K562 (cell line): ENCODE measurements around the gene LRRC57. TPM values are rescaled to one million over a fixed set of nuclear protein-coding genes. Genes with fewer than 3 reads are reported as not detected.
A peak's percentile ranks its signal among the peaks of the same experiment; 100 is the strongest.

Experiments
- CBX1 ChIP-seq: sonication (generic); IDR thresholded peaks from 2 replicates; pipeline ENCODE4 v1.6.1; 2016; ENCODE audit warnings: antibody characterized with exemption, low read depth, mild to moderate bottlenecking
- COPS2 ChIP-seq: fragments of 450-650 bp; conservative IDR thresholded peaks from 2 replicates; pipeline ENCODE4 v1.6.1; 2016; ENCODE audit warnings: mild to moderate bottlenecking, moderate library complexity
- MTA2 ChIP-seq: fragments of 450-650 bp; IDR thresholded peaks from 2 replicates; pipeline ENCODE4 v1.6.1; 2016; ENCODE audit warnings: low read depth
- MXI1 ChIP-seq: IDR thresholded peaks from 2 replicates; pipeline ENCODE4 v1.6.1; 2011; ENCODE audit warnings: low read depth, mild to moderate bottlenecking, improper control_type of control experiment, low read length
- POLR2A ChIP-seq: fragments of 450-650 bp; conservative IDR thresholded peaks from 2 replicates; pipeline ENCODE4 v1.6.1; 2016
- SREBF1 ChIP-seq: fragments of 150-350 bp; IDR thresholded peaks from 2 replicates; pipeline ENCODE4 v1.6.1; 2014; ENCODE audit warnings: antibody characterized with exemption, low read depth, low read length, borderline replicate concordance
- SRF ChIP-seq, 2 experiments: fragments of 250-450, 450-650 bp in 1 of 2; sonication (Bioruptor Pico) in 1 of 2; sonication (generic) in 1 of 2; formaldehyde crosslinking; IDR thresholded peaks; 2 replicates each; pipeline versions ENCODE4 v1.5.0 to v1.5.1; 2020 to 2022; ENCODE audit warnings: mild to moderate bottlenecking in 1 of 2, missing genetic modification reagents in 1 of 2
- ZNF12 ChIP-seq: sonication (generic); formaldehyde crosslinking; IDR thresholded peaks from 2 replicates; pipeline ENCODE4 v1.4.0; 2020; ENCODE audit warnings: mild to moderate bottlenecking, missing genetic modification reagents
- ZNF175 ChIP-seq: fragments of 200-800 bp; sonication (Bioruptor generic); IDR thresholded peaks from 2 replicates; pipeline ENCODE4 v1.6.1; 2016; ENCODE audit warnings: low read depth, mild to moderate bottlenecking, missing genetic modification characterization, missing compliant biosample characterization
- ZNF77 ChIP-seq: fragments of 250-450 bp; sonication (Bioruptor Pico); IDR thresholded peaks from 2 replicates; pipeline ENCODE4 v1.5.0; 2020
- polyA plus RNA-seq, 8 experiments: library from polyadenylated mRNA; depleted of rRNA in 4 of 8; stranded (reverse) in 5 of 8; unstranded in 3 of 8; fragments of >200 nt; fragmentation: Nextera tagmentation in 2 of 8; fragmentation: Illumina TruSeq in 1 of 8; extraction: Ambion mirVana in 2 of 8; extraction: Trizol in 1 of 8; gene quantifications; 2 replicates each; pipeline versions ENCODE4 v1.2.1 to v1.2.3, GENCODE V29; 2011 to 2014; ENCODE audit warnings: inconsistent platforms in 1 of 8, missing spikeins in 1 of 8
- total RNA-seq, 7 experiments: library from RNA; depleted of rRNA in 6 of 7; stranded (reverse); fragments of >200 nt in 6 of 7; fragmentation: Illumina TruSeq in 2 of 7; extraction: Trizol in 2 of 7; gene quantifications; 2 replicates each; pipeline versions ENCODE4 v1.2.1 to v1.2.3, GENCODE V29; 2011 to 2021; ENCODE audit warnings: low replicate concordance in 1 of 7
- TF ChIP-seq, protein P1 (sequence below): fragments of 200-400 bp; formaldehyde crosslinking; IDR thresholded peaks from 2 replicates; pipeline ENCODE4 v1.6.1; 2017; ENCODE audit warnings: mild to moderate bottlenecking, low read depth, low read length, moderate library complexity
- TF ChIP-seq, protein P2 (sequence below): fragments of 250-450 bp; sonication (Bioruptor Pico); IDR thresholded peaks from 2 replicates; pipeline ENCODE4 v1.4.0; 2020
- TF ChIP-seq, protein P3 (sequence below): fragments of 250-450 bp; sonication (Bioruptor Pico); IDR thresholded peaks from 2 replicates; pipeline ENCODE4 v1.6.1; 2021; ENCODE audit warnings: mild to moderate bottlenecking
- TF ChIP-seq, protein P4 (sequence below): IDR thresholded peaks from 2 replicates; pipeline ENCODE4 v1.6.1; 2011; ENCODE audit warnings: borderline replicate concordance, low read depth, mild to moderate bottlenecking, moderate library complexity, low read length; ENCODE audit not compliant: insufficient read depth, poor library complexity, severe bottlenecking

The LRRC57 gene
- total and polyA plus RNA-seq, 9 of the 15 experiments (the other 6 are each of a cell fraction or from before 2014, with no cell fraction given): 3.9 to 20.4 (median 14.8) TPM

DNA sequence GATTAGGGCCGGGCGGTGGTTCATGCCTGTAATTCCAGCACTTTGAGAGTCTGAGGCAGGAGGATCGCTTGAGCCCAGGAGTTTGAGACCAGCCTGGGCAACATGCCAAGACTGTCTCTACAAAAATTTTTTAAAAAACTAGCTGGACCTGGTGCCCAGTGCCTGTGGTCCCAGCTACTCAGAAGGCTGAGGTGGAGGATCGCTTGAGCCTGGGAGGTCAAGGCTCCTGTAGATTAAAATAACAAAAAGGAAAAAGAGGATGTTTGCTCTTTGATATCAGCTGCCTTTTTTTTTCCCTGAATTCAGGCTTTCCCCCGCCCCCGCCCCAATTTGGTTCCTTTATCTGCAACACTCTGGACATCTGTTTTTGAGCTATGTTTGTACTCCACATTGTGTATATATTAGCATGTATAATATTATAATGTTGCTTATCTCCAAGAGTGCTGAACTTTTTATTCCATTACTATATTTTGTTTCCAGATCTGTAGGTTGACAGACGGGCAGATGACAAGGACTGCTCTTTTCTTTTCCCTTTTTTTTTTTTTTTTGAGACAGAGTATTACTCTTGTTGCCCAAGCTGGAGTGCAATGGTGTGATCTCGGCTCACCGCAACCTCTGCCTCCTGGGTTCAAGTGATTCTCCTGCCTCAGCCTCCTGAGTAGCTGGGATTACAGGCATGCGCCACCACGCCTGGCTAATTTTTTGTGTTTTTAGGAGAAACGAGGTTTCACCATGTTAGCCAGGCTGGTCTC lies 48.6 kb downstream of the LRRC57 start (continued):
- TF ChIP-seq CBX1: no peak
- TF ChIP-seq, protein P1, sequence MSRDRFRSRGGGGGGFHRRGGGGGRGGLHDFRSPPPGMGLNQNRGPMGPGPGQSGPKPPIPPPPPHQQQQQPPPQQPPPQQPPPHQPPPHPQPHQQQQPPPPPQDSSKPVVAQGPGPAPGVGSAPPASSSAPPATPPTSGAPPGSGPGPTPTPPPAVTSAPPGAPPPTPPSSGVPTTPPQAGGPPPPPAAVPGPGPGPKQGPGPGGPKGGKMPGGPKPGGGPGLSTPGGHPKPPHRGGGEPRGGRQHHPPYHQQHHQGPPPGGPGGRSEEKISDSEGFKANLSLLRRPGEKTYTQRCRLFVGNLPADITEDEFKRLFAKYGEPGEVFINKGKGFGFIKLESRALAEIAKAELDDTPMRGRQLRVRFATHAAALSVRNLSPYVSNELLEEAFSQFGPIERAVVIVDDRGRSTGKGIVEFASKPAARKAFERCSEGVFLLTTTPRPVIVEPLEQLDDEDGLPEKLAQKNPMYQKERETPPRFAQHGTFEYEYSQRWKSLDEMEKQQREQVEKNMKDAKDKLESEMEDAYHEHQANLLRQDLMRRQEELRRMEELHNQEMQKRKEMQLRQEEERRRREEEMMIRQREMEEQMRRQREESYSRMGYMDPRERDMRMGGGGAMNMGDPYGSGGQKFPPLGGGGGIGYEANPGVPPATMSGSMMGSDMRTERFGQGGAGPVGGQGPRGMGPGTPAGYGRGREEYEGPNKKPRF: no peak
- TF ChIP-seq, protein P2, sequence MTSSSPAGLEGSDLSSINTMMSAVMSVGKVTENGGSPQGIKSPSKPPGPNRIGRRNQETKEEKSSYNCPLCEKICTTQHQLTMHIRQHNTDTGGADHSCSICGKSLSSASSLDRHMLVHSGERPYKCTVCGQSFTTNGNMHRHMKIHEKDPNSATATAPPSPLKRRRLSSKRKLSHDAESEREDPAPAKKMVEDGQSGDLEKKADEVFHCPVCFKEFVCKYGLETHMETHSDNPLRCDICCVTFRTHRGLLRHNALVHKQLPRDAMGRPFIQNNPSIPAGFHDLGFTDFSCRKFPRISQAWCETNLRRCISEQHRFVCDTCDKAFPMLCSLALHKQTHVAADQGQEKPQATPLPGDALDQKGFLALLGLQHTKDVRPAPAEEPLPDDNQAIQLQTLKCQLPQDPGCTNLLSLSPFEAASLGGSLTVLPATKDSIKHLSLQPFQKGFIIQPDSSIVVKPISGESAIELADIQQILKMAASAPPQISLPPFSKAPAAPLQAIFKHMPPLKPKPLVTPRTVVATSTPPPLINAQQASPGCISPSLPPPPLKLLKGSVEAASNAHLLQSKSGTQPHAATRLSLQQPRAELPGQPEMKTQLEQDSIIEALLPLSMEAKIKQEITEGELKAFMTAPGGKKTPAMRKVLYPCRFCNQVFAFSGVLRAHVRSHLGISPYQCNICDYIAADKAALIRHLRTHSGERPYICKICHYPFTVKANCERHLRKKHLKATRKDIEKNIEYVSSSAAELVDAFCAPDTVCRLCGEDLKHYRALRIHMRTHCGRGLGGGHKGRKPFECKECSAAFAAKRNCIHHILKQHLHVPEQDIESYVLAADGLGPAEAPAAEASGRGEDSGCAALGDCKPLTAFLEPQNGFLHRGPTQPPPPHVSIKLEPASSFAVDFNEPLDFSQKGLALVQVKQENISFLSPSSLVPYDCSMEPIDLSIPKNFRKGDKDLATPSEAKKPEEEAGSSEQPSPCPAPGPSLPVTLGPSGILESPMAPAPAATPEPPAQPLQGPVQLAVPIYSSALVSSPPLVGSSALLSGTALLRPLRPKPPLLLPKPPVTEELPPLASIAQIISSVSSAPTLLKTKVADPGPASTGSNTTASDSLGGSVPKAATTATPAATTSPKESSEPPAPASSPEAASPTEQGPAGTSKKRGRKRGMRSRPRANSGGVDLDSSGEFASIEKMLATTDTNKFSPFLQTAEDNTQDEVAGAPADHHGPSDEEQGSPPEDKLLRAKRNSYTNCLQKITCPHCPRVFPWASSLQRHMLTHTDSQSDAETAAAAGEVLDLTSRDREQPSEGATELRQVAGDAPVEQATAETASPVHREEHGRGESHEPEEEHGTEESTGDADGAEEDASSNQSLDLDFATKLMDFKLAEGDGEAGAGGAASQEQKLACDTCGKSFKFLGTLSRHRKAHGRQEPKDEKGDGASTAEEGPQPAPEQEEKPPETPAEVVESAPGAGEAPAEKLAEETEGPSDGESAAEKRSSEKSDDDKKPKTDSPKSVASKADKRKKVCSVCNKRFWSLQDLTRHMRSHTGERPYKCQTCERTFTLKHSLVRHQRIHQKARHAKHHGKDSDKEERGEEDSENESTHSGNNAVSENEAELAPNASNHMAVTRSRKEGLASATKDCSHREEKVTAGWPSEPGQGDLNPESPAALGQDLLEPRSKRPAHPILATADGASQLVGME: no peak
- TF ChIP-seq, protein P3, sequence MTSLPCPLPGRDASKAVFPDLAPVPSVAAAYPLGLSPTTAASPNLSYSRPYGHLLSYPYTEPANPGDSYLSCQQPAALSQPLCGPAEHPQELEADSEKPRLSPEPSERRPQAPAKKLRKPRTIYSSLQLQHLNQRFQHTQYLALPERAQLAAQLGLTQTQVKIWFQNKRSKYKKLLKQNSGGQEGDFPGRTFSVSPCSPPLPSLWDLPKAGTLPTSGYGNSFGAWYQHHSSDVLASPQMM (CRISPR knock-in tag): no peak
- TF ChIP-seq MTA2: peak; percentile 63
- TF ChIP-seq POLR2A: no peak
- no peak for TF ChIP-seq ZNF175
- TF ChIP-seq ZNF12 (CRISPR knock-in tag): no peak
- TF ChIP-seq, protein P4, sequence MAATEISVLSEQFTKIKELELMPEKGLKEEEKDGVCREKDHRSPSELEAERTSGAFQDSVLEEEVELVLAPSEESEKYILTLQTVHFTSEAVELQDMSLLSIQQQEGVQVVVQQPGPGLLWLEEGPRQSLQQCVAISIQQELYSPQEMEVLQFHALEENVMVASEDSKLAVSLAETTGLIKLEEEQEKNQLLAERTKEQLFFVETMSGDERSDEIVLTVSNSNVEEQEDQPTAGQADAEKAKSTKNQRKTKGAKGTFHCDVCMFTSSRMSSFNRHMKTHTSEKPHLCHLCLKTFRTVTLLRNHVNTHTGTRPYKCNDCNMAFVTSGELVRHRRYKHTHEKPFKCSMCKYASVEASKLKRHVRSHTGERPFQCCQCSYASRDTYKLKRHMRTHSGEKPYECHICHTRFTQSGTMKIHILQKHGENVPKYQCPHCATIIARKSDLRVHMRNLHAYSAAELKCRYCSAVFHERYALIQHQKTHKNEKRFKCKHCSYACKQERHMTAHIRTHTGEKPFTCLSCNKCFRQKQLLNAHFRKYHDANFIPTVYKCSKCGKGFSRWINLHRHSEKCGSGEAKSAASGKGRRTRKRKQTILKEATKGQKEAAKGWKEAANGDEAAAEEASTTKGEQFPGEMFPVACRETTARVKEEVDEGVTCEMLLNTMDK: no peak
- TF ChIP-seq SRF (CRISPR knock-in tag; IDR thresholded peaks at IDR 0.05): no peak
- no peak for TF ChIP-seq SREBF1
- TF ChIP-seq ZNF77 (CRISPR knock-in tag): no peak
- TF ChIP-seq MXI1: no peak
- TF ChIP-seq COPS2: no peak
